Esophagus mucosa (tissue), 1 donor: Measurements from ENCODE around the gene BRF1. TPM values are rescaled to one million over a fixed set of nuclear protein-coding genes. Genes with fewer than 3 reads are reported as not detected.
A peak's percentile ranks its signal among the peaks of the same experiment; 100 is the strongest.
"Not testable (repeated sequence)": the region's sequence is repeated elsewhere in the genome, so short reads cannot be mapped to it uniquely, and the experiment has no call there.

ENCODE experiments used
- ATAC-seq: fragments of 200-7000 bp; cut with Tn5 transposase; one replicate; pipeline ENCODE4 v1.9.1; 2020
- total RNA-seq: library from RNA; stranded (reverse); gene quantifications from one replicate; pipeline ENCODE4 v1.2.4, GENCODE V29; 2023
- donor health status: DM: yes; HTN: yes; CAD: no.

BRF1 gene
- total RNA-seq, 1 donor from 2014 or later = 11.7 TPM

DNA sequence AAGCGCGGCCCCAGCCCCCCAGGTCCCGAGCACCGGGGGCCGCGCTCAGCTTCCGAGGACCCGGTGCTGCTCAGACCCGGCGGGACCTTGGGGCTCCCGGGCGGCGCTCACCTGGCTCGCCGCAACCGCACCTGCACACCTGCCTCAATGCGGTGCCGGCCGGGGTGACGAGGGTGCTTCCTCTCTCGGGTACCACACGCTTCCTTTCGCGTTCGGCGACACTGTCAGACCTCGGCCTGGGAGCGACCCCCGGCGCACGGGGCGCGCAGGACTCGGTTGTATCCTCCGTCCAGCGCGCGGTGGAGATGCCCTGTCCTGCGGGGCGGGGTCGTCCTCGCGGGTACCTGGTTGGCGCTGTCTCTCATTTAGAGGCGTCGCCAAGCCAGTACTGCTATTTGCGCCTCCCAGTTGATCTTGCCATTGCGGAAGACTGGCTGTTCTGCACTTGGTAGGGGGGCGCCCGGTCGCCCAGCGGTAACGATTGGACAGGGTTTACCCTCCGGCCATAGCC is 14.5 kb upstream of the BRF1 start:
- peak; percentile 15 for ATAC-seq

GRCh38 chr14:105314287-105315200 is 13.7 kb upstream of the BRF1 start, which contains the start of gene PACS2:
Gene PACS2 (plus strand): TSS chr14:105314748. CDS start chr14:105314919, 171 bp downstream.
- ATAC-seq = peak; percentile 79

GRCh38 chr14:105313381-105314286 is 12.8 kb upstream of the BRF1 start:
- peak; percentile 4 for ATAC-seq

GRCh38 chr14:105312973-105313372 is 12.2 kb upstream of the BRF1 start:
- ATAC-seq = no peak

DNA sequence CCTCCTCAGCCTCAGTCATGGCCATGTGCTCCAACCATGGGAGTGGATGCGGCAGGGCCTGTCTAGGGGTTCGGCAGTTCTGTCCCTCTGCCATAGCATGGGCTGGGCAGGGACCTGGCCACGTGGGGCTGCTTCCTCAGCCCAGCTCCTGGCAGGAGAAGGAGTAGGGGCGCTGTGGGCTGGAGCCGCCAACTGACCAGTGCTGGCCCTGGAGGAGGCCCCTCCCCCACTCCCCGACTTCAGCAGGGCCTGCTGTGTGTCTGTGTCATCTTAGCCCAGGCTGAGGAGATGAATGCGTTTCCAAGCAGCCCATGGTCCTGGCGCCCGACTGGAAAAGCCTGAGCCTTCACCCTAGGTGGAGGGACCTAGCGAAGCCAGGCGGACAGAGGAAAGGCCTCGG is 11.0 kb upstream of the BRF1 start:
- no peak for ATAC-seq

DNA sequence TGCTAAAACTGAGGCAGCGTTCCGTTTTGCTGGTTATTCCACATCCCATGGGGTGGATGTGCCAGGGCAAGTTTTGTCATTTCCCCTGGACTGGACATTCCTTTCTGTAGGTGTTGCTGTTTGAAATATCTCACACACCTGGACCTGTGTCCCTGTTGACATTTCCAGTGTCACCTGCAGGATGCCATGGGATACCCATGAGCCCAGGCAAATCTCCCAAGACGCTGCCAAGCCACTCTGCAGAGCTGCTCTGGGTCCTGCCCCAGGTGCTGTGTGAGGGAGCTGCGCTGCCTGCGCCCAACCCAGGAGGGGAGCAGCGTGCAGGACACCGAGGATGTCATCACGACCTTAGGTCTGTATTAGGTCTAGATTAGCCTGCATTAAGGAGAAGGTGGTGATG is 8.6 kb upstream of the BRF1 start:
- no peak for ATAC-seq

DNA sequence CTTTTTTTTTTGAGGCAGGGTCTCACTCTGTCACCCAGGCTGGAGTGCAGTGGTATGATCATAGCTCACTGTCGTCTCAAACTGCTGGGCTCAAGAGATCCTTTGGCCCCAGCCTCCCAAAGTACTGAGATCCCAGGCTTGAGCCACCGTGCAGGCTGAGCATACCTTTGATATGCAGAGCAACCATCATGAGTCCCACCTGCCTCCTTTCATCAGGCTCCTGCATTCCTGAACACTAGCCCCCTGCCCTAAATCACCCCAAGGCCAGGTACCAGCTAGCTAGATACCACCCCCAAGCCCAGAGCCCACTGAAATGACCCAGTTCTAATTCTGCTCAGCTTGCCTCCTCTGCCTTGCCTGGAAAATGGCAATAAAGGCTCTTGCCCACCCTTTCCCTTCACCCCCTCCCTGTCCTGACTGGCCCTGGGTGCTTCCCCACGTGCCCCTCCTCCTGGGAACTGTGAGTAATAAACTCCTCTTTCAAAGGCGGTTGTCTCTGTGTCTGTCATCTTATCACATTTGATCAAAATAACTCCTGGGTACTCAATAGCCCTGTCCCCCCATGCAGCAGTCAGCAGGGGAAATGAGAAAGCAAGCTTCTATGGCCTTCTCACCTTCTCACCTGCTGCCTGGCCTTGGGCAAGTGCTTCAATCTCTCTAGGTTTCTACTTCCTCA is 6.4 kb upstream of the BRF1 start:
- ATAC-seq = no peak

DNA sequence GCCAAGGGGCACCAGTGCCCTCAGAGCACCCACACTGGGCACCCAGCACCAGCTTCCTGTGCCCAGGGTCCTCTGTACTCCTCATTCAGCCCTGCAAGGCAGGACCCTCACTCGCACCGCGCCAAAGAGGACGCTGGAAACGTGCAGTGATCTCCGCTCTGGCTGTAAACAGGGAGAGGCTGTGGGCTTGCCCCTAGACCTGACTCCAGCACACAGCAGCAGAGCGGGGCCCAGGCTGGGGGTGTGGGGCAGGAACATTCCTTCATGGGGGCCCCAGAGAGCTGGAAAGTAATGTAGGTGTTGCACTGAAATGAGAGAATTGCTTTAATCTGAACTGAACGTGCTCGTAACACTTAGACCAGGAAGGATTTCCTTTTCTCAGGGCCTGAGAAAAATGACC is 5.0 kb upstream of the BRF1 start:
- ATAC-seq = no peak

GRCh38 chr14:105305345-105305744 is 4.5 kb upstream of the BRF1 start:
- ATAC-seq = no peak

DNA sequence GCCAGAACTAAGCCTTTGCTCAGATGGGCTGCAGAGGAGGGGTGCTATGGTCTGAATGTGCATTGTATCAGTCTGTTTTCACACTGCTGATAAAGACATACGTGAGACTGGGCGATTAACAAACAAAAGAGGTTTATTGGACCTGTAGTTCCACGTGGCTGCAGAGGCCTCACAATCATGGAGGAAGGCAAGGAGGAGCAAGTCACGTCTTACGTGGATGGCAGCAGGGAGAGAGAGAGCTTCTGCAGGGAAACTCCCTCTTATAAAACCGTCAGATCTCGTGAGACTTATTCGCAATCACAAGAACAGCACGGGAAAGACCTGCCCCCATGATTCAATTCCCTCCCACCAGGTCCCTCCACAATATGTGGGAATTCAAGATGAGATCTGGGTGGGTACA is 3.8 kb upstream of the BRF1 start:
- ATAC-seq = no peak

GRCh38 chr14:105303949-105304348 is 3.1 kb upstream of the BRF1 start:
- peak; percentile 40 for ATAC-seq

DNA sequence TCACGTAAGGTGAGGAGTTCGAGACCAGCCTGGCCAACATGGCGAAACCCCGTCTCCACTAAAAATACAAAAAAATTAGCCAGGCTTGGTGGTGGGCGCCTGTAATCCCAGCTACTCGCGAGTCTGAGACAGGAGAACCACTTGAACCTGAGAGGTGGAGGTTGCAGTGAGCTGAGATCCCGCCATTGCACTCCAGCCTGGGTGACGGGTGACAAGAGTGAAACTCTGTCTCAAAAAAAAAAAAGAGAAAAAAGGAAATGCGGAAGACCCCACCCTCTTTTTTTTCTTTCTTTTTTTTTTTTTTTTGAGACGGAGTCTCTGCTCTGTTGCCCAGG is 1.1 kb upstream of the BRF1 start:
- ATAC-seq = not testable (repeated sequence)

GRCh38 chr14:105301103-105301914 is 508 bp upstream of the BRF1 start:
- ATAC-seq = peak; percentile 92

- peak; percentile 8 for ATAC-seq
These were observed 903 bp downstream of the BRF1 start for GRCh38 chr14:105299654-105300541.

DNA sequence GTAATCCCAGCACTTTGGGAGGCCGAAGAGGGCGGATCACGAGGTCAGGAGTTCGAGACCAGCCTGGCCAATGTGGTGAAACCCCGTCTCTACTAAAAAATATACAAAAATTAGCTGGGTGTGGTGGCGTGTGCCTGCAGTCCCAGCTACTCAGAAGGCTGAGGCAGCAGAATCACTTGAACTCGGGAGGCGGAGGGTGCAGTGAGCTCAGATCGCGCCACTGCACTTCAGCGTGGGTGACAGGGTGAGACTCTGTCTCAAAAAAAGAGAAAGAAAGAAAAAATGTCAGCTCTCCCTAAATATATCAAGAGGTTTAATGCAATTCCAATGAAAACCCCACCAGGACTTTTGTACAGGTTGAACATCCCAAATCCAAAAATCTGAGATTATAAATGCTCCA is 3.5 kb downstream of the BRF1 start:
- not testable (repeated sequence) for ATAC-seq

GRCh38 chr14:105294142-105294597 is 6.6 kb downstream of the BRF1 start:
- ATAC-seq = peak; percentile 48

GRCh38 chr14:105292826-105293711 is 7.7 kb downstream of the BRF1 start:
- peak; percentile 19 for ATAC-seq

GRCh38 chr14:105290621-105291346 is 10.0 kb downstream of the BRF1 start:
- no peak for ATAC-seq

GRCh38 chr14:105288936-105289335 is 11.9 kb downstream of the BRF1 start:
- not testable (repeated sequence) for ATAC-seq
